Neural cell (in vitro differentiated cells): ENCODE data around the gene GMDS. TPM values are rescaled to one million over a fixed set of nuclear protein-coding genes. Genes with fewer than 3 reads are reported as not detected.

Source experiments
- H2AFZ ChIP-seq: fragments of 200-600, 300-800 bp; sonication (generic), shearing (Covaris generic); 2 replicates; pipeline ENCODE4 v1.6.0; 2014; ENCODE audit warnings: low read depth, mild to moderate bottlenecking, antibody characterized with exemption, low read length, moderate library complexity
- H3F3A ChIP-seq: fragments of 200-600 bp; shearing (Covaris generic); 2 replicates; pipeline ENCODE4 v1.6.1; 2016; ENCODE audit warnings: mild to moderate bottlenecking, moderate library complexity, mixed read lengths, antibody characterized with exemption, low read length; ENCODE audit not compliant: insufficient read depth, poor library complexity, severe bottlenecking
- H3K27ac ChIP-seq: fragments of 200-600, 300-800 bp; sonication (generic), shearing (Covaris generic); 2 replicates; pipeline ENCODE4 v1.5.1; 2014; ENCODE audit warnings: mild to moderate bottlenecking, low read length, moderate library complexity
- H3K27me3 ChIP-seq: fragments of 300-800, 200-600 bp; sonication (generic), shearing (Covaris generic); 2 replicates; pipeline ENCODE4 v1.6.0; 2014; ENCODE audit warnings: mild to moderate bottlenecking, low read depth, low read length, moderate library complexity; ENCODE audit not compliant: insufficient read depth
- H3K36me3 ChIP-seq: fragments of 300-800, 200-600 bp; sonication (generic), shearing (Covaris generic); 2 replicates; pipeline ENCODE4 v1.5.1; 2014; ENCODE audit warnings: mild to moderate bottlenecking, antibody characterized with exemption, low read length, moderate library complexity; ENCODE audit not compliant: insufficient read depth
- H3K4me2 ChIP-seq: fragments of 300-800, 200-600 bp; sonication (generic), shearing (Covaris generic); 2 replicates; pipeline ENCODE4 v1.6.0; 2014; ENCODE audit warnings: mild to moderate bottlenecking, low read length
- H3K4me3 ChIP-seq: fragments of 300-800, 200-600 bp; sonication (generic), shearing (Covaris generic); 2 replicates; pipeline ENCODE4 v1.5.1; 2014; ENCODE audit warnings: mild to moderate bottlenecking, low read length, moderate library complexity
- H3K79me2 ChIP-seq: fragments of 200-600 bp; shearing (Covaris generic); replicated peaks from 2 replicates; pipeline ENCODE4 v1.6.0; 2014; ENCODE audit warnings: mild to moderate bottlenecking, low read length, moderate library complexity; ENCODE audit not compliant: insufficient read depth
- H3K9ac ChIP-seq: fragments of 300-800, 200-600 bp; sonication (generic), shearing (Covaris generic); 2 replicates; pipeline ENCODE4 v1.6.1; 2016; ENCODE audit warnings: mild to moderate bottlenecking, low read length, mixed read lengths
- H3K9me2 ChIP-seq: fragments of 200-600 bp; shearing (Covaris generic); 2 replicates; pipeline ENCODE4 v1.6.1; 2016; ENCODE audit warnings: mild to moderate bottlenecking, low read length, mixed read lengths; ENCODE audit not compliant: insufficient read depth
- H3K9me3 ChIP-seq: fragments of 200-600, 300-800 bp; sonication (generic), shearing (Covaris generic); 2 replicates; pipeline ENCODE4 v1.6.1; 2016; ENCODE audit warnings: mild to moderate bottlenecking, mixed run types, low read length, moderate library complexity, mixed read lengths
- H4K20me1 ChIP-seq: fragments of 200-600 bp; shearing (Covaris generic); 2 replicates; pipeline ENCODE4 v1.6.1; 2016; ENCODE audit warnings: mild to moderate bottlenecking, mixed run types; ENCODE audit not compliant: insufficient read depth
- EP300 ChIP-seq: fragments of 450-650 bp; conservative IDR thresholded peaks from 2 replicates; pipeline ENCODE4 v1.6.1; 2014; ENCODE audit warnings: antibody characterized with exemption, mild to moderate bottlenecking, moderate library complexity; ENCODE audit not compliant: poor library complexity, severe bottlenecking
- EZH2 ChIP-seq: fragments of 200-600, 300-800 bp; shearing (Covaris generic), sonication (generic); IDR thresholded peaks from 2 replicates; pipeline ENCODE4 v1.6.1; 2014; ENCODE audit warnings: antibody characterized with exemption, low read length, borderline replicate concordance, mild to moderate bottlenecking; ENCODE audit not compliant: insufficient read depth, poor library complexity, severe bottlenecking
- MXI1 ChIP-seq: fragments of 450-650 bp; conservative IDR thresholded peaks from 2 replicates; pipeline ENCODE4 v1.6.1; 2014; ENCODE audit warnings: antibody characterized with exemption, mild to moderate bottlenecking; ENCODE audit not compliant: poor library complexity, severe bottlenecking
- POLR2AphosphoS5 ChIP-seq: IDR thresholded peaks from 2 replicates; pipeline ENCODE4 v1.6.1; 2012
- RAD21 ChIP-seq: fragments of 450-650 bp; conservative IDR thresholded peaks from 2 replicates; pipeline ENCODE4 v1.6.1; 2014; ENCODE audit warnings: antibody characterized with exemption, mild to moderate bottlenecking, moderate library complexity
- SMC3 ChIP-seq: fragments of 450-650 bp; conservative IDR thresholded peaks from 2 replicates; pipeline ENCODE4 v1.6.1; 2014; ENCODE audit warnings: antibody characterized with exemption, mild to moderate bottlenecking, moderate library complexity; ENCODE audit not compliant: poor library complexity
- TAF1 ChIP-seq: IDR thresholded peaks from 2 replicates; pipeline ENCODE4 v1.6.1; 2012; ENCODE audit warnings: low read depth
- polyA plus RNA-seq: library from polyadenylated mRNA; depleted of rRNA; stranded (reverse); fragments of >200 nt; gene quantifications from 2 replicates; pipeline ENCODE4 v1.2.3, GENCODE V29; 2014
- TF ChIP-seq, protein P1 (sequence below): IDR thresholded peaks from 2 replicates; pipeline ENCODE4 v1.6.1; 2012; ENCODE audit warnings: borderline replicate concordance
- TF ChIP-seq, protein P2 (sequence below): fragments of 450-650 bp; IDR thresholded peaks from 2 replicates; pipeline ENCODE4 v1.5.1; 2014; ENCODE audit warnings: antibody characterized with exemption, mild to moderate bottlenecking, moderate library complexity; ENCODE audit not compliant: poor library complexity, severe bottlenecking

GMDS gene
- polyA plus RNA-seq, 1 donor from 2014 or later, result 11.4 TPM

DNA sequence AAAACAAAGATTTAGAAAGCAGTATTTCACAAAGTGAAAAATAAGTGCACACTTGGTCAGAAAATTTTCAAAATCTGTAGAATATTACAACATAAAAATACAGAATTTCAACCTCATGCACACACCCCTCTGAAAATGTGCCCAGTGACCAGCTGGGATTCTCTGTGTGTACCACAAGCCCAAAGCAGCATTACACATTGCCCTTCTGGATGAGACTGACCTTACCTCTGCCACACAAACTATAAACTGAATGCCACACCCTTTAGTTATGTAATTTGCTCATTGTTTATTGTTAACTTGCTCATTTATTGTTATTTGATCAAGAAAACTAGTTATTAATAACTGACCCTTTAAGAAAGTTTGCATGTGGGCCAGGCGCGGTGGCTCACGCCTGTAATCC is 332.7 kb downstream of the GMDS start:
- Histone ChIP-seq H3K9me3 (no peaks in the 10 kb centered on the region), H2AFZ (no peak overlapping the region), H3K9me2 (no peaks in the 10 kb centered on the region), H3K4me2 (no peak overlapping the region), H3K27ac (no peak overlapping the region), H3F3A (no peaks in the 10 kb centered on the region), H3K36me3 (no peaks in the 10 kb centered on the region), H3K27me3 (no peaks in the 10 kb centered on the region), H3K79me2 (no peaks in the 10 kb centered on the region), H3K4me3 (no peak overlapping the region), H4K20me1 (no peaks in the 10 kb centered on the region), H3K9ac (no peak overlapping the region)
- TF ChIP-seq POLR2AphosphoS5, result no peak
- no peak for TF ChIP-seq EP300
- TF ChIP-seq MXI1, result no peak
- TF ChIP-seq, protein P1, sequence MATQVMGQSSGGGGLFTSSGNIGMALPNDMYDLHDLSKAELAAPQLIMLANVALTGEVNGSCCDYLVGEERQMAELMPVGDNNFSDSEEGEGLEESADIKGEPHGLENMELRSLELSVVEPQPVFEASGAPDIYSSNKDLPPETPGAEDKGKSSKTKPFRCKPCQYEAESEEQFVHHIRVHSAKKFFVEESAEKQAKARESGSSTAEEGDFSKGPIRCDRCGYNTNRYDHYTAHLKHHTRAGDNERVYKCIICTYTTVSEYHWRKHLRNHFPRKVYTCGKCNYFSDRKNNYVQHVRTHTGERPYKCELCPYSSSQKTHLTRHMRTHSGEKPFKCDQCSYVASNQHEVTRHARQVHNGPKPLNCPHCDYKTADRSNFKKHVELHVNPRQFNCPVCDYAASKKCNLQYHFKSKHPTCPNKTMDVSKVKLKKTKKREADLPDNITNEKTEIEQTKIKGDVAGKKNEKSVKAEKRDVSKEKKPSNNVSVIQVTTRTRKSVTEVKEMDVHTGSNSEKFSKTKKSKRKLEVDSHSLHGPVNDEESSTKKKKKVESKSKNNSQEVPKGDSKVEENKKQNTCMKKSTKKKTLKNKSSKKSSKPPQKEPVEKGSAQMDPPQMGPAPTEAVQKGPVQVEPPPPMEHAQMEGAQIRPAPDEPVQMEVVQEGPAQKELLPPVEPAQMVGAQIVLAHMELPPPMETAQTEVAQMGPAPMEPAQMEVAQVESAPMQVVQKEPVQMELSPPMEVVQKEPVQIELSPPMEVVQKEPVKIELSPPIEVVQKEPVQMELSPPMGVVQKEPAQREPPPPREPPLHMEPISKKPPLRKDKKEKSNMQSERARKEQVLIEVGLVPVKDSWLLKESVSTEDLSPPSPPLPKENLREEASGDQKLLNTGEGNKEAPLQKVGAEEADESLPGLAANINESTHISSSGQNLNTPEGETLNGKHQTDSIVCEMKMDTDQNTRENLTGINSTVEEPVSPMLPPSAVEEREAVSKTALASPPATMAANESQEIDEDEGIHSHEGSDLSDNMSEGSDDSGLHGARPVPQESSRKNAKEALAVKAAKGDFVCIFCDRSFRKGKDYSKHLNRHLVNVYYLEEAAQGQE, result no peak
- TF ChIP-seq RAD21, result no peak
- no peak for TF ChIP-seq EZH2
- no peak for TF ChIP-seq SMC3
- no peak for TF ChIP-seq TAF1
- TF ChIP-seq, protein P2, sequence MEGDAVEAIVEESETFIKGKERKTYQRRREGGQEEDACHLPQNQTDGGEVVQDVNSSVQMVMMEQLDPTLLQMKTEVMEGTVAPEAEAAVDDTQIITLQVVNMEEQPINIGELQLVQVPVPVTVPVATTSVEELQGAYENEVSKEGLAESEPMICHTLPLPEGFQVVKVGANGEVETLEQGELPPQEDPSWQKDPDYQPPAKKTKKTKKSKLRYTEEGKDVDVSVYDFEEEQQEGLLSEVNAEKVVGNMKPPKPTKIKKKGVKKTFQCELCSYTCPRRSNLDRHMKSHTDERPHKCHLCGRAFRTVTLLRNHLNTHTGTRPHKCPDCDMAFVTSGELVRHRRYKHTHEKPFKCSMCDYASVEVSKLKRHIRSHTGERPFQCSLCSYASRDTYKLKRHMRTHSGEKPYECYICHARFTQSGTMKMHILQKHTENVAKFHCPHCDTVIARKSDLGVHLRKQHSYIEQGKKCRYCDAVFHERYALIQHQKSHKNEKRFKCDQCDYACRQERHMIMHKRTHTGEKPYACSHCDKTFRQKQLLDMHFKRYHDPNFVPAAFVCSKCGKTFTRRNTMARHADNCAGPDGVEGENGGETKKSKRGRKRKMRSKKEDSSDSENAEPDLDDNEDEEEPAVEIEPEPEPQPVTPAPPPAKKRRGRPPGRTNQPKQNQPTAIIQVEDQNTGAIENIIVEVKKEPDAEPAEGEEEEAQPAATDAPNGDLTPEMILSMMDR, result no peak

DNA sequence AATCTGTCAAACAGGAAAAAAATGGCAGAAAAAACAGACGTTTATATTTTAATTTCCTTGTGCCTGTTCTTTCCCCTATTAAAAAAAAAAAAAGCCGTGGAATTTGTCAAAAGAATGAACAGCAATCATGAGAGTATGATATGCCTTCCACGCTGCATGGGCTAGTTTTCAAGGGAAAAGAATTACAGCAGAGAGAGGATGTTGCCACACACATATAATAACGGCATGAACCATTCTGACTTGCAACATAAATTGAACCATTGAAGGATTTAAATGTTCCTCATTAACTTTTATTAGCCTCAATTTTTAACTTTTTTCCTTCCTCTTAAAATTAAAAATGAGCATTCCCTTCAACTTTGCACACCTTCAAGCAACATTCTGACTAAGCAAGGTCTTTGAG is 333.9 kb downstream of the GMDS start:
- no peaks in the 10 kb centered on the region for H3K79me2 ChIP-seq
- TF ChIP-seq, protein P2, result no peak
- no peak for TF ChIP-seq MXI1
- no peak for TF ChIP-seq POLR2AphosphoS5
- no peak for TF ChIP-seq TAF1
- no peak for TF ChIP-seq SMC3
- no peak for TF ChIP-seq EZH2
- TF ChIP-seq, protein P1, result no peak
- no peak for TF ChIP-seq RAD21

More for the DNA sequence above, 333.9 kb downstream of the GMDS start:
- Histone ChIP-seq H3K9ac (no peak overlapping the region), H3K9me3 (no peaks in the 10 kb centered on the region), H3F3A (no peaks in the 10 kb centered on the region), H3K4me2 (no peak overlapping the region), H4K20me1 (no peaks in the 10 kb centered on the region), H3K4me3 (no peak overlapping the region), H3K9me2 (no peaks in the 10 kb centered on the region), H3K27ac (no peak overlapping the region), H3K27me3 (no peaks in the 10 kb centered on the region), H2AFZ (no peak overlapping the region), H3K36me3 (no peaks in the 10 kb centered on the region)
